ENCODE data around the gene TRAM2.

The TRAM2 gene, protein sequence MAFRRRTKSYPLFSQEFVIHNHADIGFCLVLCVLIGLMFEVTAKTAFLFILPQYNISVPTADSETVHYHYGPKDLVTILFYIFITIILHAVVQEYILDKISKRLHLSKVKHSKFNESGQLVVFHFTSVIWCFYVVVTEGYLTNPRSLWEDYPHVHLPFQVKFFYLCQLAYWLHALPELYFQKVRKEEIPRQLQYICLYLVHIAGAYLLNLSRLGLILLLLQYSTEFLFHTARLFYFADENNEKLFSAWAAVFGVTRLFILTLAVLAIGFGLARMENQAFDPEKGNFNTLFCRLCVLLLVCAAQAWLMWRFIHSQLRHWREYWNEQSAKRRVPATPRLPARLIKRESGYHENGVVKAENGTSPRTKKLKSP

DNA sequence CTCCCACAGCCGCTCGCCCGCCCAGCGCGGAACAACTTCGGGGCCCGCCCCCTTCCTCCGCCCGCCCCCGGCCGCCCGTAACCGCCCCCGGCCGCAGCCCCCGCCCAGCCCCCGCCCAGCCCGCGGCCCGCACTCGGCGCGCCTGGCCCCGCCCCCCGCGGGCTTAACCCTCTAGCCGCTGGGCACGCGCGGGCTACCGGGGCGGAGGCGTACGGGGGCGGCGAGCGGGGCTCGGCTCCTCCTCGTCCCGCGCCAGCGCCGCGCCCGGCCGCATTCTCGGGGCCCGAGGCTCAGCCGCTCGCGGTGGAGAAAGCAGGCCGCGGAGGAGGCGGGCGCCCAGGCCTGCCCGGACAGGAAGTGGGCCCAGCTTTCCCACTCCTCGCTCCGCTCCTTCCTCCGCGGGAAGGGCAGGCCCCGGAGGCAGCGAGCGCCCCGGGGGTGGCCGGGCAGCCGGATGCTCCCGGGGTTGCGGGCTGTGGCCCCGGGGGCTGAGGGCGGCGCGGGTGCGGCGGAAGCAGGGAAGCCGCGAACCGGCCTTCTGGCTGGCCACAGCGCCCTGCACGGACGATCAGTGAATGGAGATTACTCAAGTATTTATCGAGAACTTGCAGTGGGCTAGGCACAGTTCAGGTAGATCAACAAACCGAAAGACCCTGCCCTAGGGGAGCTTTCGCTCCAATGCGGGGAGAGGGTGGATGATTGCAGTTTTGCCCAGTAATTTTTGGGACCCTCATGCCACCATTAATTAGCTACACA, at the start of gene TRAM2:
Gene TRAM2, minus strand, starts transcription at position 39 of the 756 bp plus-strand sequence. CDS start 145 bp downstream, outside the sequence.
- no peak for TF ChIP-seq GATA3 (IDR thresholded peaks at IDR 0.05; ENCODE audit: low read depth, low read length)
- no peak; the same call in 1 of the 2 replicates for TF ChIP-seq GATA2 (IDR thresholded peaks at IDR 0.05; ENCODE audit: low read depth, low read length)

DNA sequence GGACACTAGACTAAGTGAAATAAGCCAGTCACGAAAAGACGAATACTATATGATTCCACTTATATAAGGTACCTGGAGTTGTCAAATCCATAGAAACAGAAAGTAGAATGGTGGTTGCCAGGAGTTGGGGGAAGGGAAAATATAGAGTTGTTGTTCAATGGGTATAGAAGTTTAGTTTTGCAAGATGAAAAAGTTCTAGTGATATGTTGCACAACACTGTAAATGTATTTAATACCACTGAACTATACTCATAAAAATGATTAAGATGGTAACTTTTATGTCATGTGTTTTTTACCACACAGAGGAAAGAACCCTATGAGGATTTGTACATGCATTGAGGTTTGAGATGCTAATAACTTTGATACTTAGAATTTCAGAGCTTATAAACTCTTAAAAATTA, 46.0 kb upstream of the TRAM2 start:
- no peak for TF ChIP-seq GATA3 (IDR thresholded peaks at IDR 0.05; ENCODE audit: low read depth, low read length)
- no peak for TF ChIP-seq GATA2 (IDR thresholded peaks at IDR 0.05; ENCODE audit: low read depth, low read length)

DNA sequence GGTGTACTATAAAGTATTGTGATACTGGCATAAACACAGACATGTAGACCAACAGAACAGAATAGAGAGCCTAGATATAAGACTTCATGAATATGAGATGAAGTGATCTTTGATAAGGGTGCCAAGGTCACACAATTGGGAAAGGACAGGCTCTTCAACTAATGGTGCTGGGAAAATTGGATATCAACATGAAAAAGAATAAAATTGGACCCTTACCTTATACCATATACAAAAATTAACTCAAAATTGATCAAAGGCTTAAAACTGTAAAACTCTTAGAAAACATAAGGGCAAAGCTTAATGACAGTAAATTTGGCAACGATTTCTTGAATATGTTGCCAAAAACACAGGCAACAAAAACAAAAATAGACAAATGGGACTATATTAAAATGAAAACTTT, 44.8 kb upstream of the TRAM2 start:
- no peak for TF ChIP-seq GATA3 (IDR thresholded peaks at IDR 0.05; ENCODE audit: low read depth, low read length)
- TF ChIP-seq GATA2 (IDR thresholded peaks at IDR 0.05; ENCODE audit: low read depth, low read length): no peak

DNA sequence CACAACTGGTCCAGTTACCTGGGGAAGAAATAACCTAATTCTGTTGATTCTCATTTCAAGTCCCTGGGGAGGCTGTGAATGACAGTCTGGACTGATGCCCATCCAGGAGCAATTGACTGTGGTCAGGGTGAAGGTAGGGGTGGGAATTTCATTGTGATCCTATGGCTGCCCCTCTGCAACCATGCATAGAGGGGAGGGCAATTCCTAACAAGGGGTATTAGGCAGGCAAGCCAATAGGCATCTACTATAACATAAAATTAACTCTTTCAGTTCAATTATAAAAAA, 44.0 kb upstream of the TRAM2 start:
- no peak for TF ChIP-seq GATA2 (IDR thresholded peaks at IDR 0.05; ENCODE audit: low read depth, low read length)
- TF ChIP-seq GATA3 (IDR thresholded peaks at IDR 0.05; ENCODE audit: low read depth, low read length): no peak

DNA sequence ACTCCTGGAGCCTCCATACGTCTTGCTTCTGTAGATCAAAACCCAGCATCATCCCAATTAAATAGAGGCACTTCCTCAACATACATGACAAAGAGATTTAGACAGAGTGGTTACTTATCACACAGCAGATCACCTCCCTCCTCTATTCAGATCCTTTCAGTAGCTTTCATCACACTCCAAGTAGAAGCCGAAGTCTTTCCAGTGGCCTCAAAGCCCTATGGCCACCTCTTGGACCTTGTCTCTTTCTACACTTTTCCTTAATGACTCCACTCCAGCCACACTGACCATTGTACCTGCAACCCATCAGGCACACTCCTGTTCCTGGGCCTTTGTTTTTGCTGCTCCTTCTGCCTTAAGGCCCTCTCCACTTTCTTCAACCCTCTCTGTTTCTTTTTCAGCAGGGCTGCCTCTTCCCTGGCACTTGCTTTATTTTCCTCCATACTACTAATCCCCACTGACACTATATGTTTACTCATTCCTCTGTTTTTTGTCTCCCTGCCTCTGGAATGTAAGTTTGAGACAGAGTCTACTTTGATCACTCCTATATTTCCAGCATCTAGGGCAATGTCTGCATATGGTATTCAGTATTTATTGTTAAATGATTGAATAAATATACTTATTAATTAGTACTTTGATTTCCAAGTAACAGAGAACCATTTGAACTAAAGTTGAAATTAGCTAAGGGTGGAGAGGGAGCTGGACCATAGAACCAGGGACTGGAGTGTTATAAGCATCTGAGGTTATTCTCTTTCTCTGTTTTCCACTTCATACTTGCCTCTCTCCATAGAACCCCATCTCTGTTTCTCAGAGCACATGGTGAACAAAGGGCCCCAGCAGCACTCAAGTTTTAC, 43.4 kb upstream of the TRAM2 start:
- TF ChIP-seq GATA2 (IDR thresholded peaks at IDR 0.05; ENCODE audit: low read depth, low read length) (no peak), GATA3 (IDR thresholded peaks at IDR 0.05; ENCODE audit: low read depth, low read length) (no peak)

DNA sequence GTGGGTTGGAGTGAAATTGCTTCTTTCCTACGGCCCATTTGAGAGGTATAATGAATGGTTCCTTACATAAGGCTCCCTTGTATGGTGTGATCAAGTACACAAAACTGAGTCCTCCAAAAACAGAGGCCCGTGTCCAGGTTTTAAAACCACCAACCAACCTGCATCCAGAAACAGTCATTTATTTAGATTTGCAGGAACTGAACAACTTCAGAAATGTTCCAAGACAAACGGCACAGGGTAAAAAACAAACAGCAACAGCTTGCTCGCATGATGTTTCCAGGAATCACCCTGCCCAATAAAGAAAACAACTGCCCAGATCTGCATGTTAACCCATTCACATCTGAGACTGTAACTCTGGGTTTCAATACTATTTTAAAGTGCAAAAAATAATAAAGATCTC, 40.2 kb upstream of the TRAM2 start:
- no peak for TF ChIP-seq GATA2 (IDR thresholded peaks at IDR 0.05; ENCODE audit: low read depth, low read length)
- TF ChIP-seq GATA3 (IDR thresholded peaks at IDR 0.05; ENCODE audit: low read depth, low read length): no peak

DNA sequence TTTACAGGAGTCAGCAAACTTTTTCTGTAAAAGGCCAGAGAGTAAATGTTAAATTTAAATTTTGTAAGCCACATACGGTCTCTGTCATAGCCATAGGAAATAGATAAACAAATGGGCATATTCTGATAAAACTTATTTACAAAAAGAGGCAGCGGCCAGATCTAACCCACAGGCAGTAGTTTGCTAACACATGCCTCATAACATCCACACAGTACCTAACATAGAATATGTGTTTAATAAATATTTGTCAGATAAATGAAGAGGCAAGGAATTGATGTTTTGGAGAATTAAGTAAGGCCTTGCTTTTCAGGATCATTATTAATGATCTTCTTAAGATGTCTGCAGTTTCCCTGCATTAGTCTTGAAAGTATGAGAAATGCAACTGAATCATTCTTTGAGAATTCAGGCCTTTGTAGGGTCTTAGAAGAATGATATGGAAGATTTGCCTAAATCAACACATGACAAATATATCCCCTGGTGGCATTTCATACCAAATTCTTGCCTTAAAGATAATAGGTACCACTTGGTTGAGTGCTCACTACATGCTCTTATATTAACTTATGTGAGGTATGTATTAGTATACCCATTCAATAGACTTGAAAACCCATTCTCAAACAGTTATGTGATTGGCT, 39.3 kb upstream of the TRAM2 start:
- TF ChIP-seq GATA3 (IDR thresholded peaks at IDR 0.05; ENCODE audit: low read depth, low read length): no peak
- TF ChIP-seq GATA2 (IDR thresholded peaks at IDR 0.05; ENCODE audit: low read depth, low read length): no peak

DNA sequence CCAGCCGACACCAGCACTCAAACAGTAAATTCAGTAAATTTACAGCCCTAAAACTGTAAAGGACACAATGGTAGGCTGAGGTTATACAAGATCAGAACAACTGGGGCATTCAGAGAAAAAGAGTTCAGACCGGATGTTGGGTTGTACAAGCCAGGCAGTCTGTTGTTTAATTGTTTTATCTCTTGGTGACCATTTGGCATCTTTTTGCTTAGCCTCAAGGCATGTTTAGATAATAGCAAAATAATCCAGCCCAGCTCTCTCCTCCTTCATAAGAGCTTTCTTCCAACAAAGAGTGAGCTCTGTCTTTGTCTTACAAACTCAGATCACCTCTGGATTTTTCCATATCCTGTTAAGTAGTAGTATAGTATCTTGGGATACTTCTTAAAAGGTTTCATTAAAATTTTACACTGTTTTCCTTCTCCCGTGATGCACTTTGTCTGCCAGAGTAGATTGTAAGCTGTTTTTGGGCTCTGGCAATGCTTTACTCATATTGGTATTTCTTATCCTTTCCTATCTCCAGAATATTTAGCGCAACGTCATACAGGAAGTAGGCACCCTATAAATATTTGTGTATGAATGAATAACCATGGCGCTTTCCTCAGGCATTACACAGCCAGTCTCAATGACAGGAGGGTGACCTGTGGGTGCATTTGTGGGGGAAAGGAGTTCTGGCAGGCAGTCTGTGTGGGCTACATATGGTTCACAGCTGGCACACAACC, 35.6 kb upstream of the TRAM2 start:
- TF ChIP-seq GATA2 (IDR thresholded peaks at IDR 0.05; ENCODE audit: low read depth, low read length): peak; percentile 72
- TF ChIP-seq GATA3 (IDR thresholded peaks at IDR 0.05; ENCODE audit: low read depth, low read length): peak; percentile 67

DNA sequence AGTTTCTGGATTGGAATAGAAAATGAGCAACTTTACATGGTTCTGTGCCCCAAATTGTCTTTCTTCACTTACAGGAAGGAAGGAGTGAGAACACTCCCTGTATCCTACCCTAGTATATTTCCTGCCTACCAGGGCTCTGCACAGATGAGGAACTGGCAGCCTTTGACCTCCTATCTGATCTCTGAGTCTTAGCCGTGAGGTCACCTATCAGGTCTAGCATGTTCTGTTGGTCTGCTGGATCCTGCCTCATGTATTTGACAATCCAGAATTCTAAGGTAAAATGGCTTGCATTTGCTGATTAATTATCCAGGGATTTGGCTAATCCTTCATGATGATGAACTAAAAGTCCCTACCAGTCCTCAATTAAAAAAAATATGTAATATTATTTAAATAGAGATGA, 35.0 kb upstream of the TRAM2 start:
- TF ChIP-seq GATA3 (IDR thresholded peaks at IDR 0.05; ENCODE audit: low read depth, low read length) (no peak), GATA2 (IDR thresholded peaks at IDR 0.05; ENCODE audit: low read depth, low read length) (no peak)

DNA sequence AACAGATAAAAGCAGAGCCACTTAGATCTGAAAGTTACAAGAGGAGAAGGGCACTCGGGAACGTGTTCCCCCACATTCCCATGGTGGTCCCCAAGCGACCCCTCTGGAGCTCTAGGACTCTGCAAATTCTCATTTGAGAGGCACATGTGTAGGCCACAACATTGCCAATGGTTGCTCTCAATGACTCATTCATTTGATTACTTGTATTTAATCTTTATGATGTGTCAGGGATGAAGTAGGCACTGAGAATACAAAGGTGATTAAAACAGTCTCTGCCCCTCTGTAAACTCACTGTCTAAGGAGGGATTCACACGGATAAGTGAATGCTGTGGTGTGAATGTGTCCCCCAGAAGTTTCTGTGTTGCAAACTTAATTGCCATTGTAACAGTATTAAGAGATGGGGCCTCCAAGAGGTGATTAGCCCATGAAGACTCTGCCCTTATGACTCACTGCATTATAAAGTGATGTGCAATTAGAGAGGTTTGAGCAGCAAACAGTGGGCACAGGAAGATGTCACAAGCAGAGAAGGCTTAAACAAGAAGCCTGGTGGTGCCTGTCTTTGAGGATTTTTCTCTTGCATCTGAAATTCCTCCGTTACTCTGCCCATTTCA, 34.0 kb upstream of the TRAM2 start:
- TF ChIP-seq GATA3 (IDR thresholded peaks at IDR 0.05; ENCODE audit: low read depth, low read length) (no peak), GATA2 (IDR thresholded peaks at IDR 0.05; ENCODE audit: low read depth, low read length) (no peak)

DNA sequence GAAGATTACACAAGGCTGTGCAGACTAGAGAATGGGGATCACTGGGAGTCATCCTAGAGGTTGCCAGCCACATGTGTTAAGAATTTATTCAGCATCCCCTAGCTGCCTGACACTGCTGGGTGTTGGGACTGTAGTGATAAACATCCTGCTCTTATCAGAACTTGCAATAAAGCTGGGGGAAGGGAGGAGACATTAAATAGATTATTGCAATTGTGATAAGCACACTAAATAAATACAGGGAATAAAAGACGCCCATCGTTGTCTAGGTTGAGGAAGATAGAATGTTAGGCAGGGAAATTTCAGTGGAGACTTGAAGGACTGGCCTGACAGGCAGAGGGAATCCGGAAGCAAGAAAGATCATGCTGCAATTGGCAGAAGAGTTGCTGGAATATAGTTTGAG, 33.2 kb upstream of the TRAM2 start:
- TF ChIP-seq GATA3 (IDR thresholded peaks at IDR 0.05; ENCODE audit: low read depth, low read length): peak; percentile 76
- TF ChIP-seq GATA2 (IDR thresholded peaks at IDR 0.05; ENCODE audit: low read depth, low read length): peak; percentile 92

DNA sequence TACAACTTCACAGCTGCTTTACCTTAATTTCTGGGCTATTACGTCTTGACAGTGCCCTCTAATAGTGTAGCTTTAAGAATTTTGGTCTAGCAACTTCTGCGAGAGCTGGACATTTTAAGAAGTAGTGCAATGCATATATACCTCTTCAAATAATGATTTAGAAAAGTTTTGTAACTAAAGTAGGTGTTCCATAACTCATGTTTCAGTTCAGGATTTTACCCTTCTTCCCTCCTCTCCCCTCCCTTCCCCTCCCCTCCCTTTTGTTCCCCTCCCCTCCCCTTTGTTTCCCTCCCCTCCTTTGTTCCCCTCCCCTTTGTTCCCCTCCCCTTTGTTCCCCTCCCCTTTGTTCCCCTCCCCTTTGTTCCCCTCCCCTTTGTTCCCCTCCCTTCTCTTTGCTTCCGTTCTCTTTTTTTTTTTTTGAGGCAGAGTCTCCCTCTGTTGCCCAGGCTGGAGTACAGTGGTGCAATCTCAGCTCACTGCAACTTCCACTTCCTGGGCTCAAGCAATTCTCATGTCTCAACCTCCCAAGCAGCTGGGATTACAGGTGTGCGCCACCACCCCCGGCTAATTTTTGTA, 28.8 kb upstream of the TRAM2 start:
- no peak for TF ChIP-seq GATA3 (IDR thresholded peaks at IDR 0.05; ENCODE audit: low read depth, low read length)
- TF ChIP-seq GATA2 (IDR thresholded peaks at IDR 0.05; ENCODE audit: low read depth, low read length): no peak

Data from SH-SY5Y (cell line).